Epithelial cell of prostate (primary cell): Measurements from ENCODE around the gene MAP4.
A peak's percentile ranks its signal among the peaks of the same experiment; 100 is the strongest.
"Not testable (repeated sequence)": the region's sequence is repeated elsewhere in the genome, so short reads cannot be mapped to it uniquely, and the experiment has no call there.

Experiments
- DNase-seq: peaks from one replicate; pipeline ENCODE4 v3.0.0-alpha.2; 2011; ENCODE audit warnings: low read depth, low spot score
- H3K27ac ChIP-seq: fragments of 450-650 bp; 2 replicates; pipeline ENCODE4 v1.5.1; 2017; ENCODE audit warnings: mild to moderate bottlenecking

The MAP4 gene

DNA sequence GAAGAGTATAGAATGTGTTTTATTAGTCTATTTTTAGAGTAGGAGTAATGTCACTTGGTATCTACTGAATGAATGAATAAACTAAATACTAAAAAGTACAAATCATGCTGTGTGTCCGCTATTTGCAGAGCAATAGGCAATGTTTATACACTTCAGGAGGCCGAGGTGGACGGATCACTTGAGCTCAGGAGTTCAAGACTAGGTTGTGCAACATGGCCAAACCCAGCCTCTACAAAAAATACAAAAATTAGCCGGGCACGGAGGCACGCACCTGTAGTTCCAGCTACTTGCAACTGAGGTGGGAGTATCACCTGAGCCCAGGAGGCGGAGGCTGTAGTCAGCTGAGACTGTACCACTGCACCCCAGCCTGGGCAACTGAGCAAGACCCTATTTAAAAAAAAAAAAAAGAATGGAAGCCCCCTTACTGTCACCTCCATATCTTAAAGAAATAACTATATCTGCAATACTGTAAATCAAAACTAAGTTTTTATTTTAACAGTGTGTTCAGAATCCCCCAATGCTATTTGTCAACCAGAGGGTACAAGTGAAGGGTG, 114.9 kb downstream of the MAP4 start:
- H3K27ac ChIP-seq = no peak overlapping the region
- no peak for DNase-seq

DNA sequence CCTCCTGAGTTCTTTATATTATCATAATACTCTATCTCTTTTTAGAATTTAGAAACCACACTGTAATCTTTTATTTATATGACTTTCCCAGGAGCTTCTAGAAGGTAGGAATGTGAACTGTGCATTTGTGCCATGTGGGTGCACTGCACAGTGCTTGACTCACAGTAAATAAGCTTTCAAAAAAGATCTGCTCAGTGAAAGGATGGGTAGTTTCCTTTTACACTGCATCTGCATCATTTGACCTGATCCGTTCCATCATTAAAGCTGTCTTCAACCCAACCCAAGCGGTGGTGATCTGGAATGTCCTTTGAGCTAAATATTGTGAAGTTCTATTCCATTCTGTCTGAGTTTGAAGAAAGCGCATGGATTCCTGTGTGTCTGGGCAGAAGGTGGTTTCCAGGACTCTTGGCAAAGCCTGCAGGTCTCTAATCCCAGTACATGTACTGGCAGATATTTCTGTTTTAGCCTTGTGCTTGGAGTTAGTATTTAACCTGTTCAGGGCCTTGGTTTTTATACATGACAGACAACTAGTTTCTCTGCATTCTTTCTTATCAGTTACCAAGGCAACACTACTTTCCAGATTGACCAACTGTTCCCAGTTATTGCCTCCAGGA, 116.6 kb downstream of the MAP4 start:
- DNase-seq = no peak
- no peak overlapping the region for H3K27ac ChIP-seq

DNA sequence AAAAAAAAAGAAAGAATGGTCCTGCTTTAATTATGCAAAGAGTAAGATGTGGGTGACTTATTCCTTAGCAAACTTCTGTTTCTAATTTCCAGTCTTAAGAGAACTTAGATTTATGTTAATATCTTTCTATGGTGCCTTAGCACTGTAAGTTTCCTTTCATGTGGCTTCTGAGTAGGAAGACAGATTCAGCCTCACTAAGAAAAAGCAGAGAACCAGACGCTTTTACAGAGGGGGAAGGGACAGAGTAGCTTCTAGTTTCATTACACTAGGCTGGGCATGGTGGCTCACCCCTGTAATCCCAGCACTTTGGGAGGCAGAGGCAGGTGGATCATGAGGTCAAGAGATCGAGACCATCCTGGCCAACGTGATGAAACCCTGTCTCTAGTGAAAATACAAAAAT, 118.3 kb downstream of the MAP4 start:
- H3K27ac ChIP-seq = no peak overlapping the region
- no peak for DNase-seq

DNA sequence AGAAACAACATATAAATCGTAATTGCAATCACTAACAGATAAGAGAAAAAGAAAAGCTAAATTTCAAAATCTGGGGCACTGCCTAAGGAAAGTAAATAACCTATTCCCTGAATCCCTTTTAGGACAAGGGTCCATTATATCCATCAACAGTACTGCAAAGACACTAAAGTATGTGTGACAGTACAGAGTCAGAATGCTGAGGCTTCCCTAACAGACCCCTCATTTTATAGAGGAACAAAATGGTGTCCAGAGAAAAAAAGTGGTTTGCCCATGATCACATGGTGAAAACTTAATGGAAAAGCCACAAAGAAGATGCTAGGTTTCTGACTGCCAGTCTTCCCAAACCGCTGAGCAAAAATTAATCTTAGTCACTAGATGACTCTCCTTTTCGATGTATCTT, 119.5 kb downstream of the MAP4 start:
- DNase-seq = no peak
- no peak overlapping the region for H3K27ac ChIP-seq

DNA sequence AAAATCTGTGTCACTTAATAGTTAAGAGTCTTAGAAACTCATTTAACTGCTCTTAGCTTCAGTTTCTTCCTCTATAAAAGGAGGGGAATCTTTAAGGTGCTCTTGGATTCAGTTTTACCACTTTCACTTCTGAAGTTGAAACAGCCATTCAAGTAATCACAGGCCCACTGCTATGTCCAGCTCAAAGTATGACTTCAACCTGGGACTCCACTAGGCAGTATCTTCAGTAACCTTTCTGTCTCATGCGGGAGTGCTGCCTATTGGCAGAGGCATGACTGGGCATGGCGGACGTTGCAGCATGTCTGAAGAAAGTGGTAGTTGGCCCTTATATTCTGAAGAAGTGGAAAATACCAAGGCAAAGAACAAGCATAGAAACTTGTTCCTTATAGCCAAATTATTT, 121.0 kb downstream of the MAP4 start:
- H3K27ac ChIP-seq = no peak overlapping the region
- no peak for DNase-seq

DNA sequence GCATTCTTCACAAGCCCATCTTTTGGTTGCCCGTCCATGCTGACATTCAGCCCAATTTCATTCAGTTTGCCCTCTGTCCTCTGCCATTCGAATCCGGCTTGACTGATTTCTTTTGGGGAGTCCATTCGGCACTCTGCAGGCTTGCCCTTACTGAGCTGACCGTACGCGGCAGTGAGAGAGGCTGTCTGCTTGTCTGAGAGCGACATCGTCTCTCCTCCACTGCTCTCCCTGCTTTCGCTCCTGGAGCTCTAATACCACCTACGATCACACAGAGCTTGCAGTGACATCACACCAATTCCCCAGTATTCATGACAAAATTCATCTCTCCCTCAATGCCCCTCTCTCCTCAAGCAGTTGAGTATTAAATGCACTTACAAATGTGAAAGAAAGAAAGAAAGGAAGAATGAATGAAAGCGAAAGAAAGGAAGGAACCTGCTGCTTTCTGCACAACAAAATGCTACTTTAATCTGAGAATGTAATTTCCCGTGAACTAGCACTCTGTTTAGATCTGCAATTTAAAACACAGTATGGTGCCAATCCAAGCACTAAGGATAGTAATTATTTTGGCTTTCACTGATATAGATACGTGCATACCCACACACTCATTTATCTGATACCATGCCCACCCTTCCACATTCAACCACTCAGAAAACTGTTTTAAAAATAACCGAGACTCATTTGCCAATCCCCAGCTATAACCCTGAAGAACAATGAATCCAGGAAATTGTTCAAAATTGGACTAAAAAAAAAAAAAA, 123.8 kb downstream of the MAP4 start:
- DNase-seq = no peak
- no peak overlapping the region for H3K27ac ChIP-seq

DNA sequence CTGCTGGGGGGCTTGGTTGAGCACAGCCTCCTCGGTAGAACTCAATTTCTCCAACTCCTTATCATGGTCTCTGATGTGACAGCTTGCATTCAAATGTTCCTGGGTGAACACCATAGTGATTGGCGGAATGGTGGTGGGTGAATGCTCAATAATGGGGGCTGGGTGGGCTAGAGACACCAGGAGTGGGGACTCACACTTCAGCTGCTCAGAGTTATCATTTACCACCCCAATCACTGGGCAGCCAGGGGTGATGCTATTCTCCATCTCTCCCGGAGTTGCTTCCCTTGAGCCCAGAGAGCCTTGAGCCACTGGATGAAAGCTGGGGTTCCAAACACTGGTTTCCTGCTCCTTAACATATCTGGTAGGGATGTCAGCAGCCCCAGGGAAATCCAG, 124.6 kb downstream of the MAP4 start:
- DNase-seq = no peak
- no peak overlapping the region for H3K27ac ChIP-seq

DNA sequence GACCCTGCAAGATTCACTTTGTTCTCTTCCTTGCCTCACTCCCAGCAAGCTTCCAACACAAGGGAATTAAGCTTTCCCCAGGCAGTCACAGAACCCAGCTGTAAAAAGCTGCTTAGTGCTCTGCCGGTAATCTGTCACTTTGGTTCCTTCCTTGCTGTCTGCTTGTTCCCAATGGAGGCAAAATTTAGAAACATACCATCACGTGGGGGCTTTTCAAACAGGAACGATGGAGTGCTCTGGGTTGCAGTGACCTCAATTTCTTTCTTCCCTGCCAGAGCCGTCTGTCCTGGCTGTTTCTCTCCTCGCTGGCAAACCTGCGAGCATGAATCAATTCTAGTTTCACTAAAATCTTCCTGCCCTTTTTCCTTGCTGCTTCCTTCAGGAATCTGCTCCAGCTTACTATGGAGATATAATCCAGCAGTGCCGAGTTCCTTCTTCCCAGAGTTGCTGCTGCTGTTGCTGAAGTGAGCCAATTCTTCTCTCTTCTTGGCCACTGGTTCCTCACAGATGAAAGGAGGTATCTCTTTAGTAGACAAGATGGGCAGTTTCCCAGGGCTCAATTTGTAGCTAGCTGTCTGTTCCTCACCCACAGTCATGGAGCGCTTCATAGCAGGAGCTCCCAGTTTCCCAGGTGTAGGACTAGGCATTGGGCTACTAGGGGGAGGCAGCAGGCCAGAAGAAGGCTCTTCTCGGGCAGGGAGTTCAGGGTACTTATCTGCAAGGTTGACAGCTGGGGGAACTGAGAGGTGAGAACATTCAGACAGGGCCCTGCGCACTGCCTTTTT, 125.2 kb downstream of the MAP4 start:
- no peak for DNase-seq

DNA sequence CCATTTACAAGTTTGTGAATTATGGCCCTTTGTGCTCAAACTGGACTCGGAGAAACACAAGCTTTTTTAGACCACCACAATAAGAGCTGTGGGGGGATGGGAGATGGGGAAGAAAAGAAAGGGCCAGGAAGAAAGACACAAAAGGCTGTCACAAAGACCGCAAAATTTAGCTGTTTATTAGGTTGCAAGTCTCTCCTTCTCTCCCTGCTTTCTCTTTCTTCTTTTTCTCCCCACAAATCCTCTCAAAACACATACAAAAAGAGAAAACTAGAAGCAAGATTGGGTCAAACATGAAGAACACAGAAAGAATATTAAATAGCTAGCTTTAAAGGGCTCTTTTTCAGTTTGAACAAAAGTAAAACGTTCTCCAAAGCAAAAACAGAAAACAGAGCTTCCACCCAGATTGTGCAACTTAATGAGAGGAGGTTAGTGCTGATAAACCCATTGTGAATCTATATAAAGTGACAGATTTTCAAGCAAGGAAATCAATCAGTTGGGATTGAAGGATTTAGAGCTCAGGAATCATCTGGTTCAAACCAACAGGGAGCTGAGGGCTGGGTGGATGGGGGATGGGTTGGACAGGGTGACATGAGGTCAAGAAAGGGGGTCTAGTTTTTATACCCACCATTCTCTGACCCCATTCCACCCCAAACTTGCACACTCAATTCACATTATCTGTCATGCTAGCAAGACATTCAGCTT, 125.9 kb downstream of the MAP4 start:
- H3K27ac ChIP-seq = no peak overlapping the region
- DNase-seq = no peak

More for the DNA sequence above, 125.2 kb downstream of the MAP4 start:
- no peak overlapping the region for H3K27ac ChIP-seq

DNA sequence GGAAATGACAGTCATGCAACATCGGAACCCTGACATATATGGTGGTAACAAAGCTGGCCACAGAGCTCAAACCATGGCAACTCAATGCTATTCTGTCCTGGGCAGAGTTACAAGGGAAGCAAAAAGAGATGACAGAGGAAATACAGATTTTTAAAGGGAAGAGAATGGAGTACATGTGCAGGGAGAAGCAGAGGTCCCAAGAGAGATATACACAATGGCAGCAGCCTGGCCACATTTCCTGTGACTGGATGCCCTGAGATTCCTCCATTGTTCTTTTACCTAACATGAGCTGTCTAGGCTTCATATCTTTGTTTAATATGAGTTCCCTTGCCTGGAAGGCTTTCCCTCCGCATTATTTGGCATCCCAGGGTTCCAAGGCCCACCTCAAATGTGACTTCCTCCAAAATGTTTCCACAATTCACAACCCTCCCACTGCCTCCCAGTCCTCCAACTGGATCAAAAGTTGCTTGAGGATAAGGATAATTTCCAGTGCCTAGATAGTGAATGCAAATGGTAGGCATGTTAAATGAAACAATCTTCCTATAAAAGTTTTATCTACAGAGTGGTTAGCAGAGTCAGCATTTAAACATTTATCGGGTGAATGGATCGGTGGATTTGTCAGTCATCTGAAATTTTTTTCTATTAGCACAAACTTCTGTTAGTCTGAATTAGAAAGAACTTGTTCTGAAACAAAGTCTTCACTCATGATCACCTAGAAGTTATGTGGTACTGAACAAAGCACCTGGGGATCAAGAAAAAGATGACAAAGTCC, 127.0 kb downstream of the MAP4 start:
- DNase-seq = no peak
- H3K27ac ChIP-seq = no peak overlapping the region

DNA sequence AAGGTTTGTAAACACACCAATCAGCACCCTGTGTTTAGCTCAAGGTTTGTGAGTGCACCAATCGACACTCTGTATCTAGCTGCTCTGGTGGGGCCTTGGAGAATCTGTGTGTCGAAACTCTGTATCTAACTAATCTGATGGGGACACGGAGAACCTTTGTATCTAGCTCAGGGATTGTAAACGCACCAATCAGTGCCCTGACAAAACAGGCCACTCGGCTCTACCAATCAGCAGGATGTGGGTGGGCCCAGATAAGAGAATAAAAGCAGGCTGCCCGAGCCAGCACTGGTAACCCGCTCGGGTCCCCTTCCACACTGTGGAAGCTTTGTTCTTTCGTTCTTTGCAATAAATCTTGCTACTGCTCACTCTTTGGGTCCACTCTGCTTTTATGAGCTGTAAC, 128.2 kb downstream of the MAP4 start:
- DNase-seq, H3K27ac ChIP-seq: not testable (repeated sequence)

DNA sequence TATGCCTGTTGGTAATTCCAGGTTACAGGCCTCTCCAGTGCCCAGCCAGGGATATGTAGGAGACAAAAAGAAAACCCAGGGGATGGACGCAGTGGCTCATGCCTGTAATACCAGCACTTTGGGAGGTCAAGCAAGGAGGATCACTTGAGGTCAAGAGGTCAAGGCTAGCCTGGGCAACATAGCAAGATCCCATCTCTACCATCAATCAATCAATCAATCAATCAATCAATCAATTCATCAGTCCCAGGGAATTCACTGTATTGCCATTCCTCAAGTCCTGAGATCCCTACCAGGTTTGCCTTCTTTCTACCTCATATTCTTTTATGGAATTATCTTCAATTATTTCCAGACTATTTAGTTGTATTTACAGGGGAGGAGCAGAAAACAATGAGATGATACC, 131.0 kb downstream of the MAP4 start:
- no peak for DNase-seq
- H3K27ac ChIP-seq = no peak overlapping the region

DNA sequence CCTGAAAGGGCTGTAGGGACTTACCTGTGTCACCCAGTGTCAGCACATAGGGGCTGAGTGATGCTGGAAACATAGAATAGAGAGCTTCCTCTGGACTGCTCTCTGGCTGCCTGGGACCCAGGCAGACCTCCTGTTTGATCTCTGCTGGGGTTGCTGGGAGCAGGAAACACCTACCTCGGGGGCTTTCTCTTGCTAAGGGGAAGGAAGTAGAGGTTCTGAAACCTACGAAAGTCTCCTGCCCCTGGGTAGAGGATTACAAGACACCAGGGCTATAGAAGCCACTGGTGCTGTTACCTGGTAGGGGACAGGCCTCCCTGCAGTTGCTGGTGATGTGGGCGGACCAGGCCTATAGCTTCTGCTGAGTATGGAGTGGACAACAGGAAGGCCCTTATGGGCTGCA, 131.6 kb downstream of the MAP4 start:
- H3K27ac ChIP-seq = no peak overlapping the region
- no peak for DNase-seq

DNA sequence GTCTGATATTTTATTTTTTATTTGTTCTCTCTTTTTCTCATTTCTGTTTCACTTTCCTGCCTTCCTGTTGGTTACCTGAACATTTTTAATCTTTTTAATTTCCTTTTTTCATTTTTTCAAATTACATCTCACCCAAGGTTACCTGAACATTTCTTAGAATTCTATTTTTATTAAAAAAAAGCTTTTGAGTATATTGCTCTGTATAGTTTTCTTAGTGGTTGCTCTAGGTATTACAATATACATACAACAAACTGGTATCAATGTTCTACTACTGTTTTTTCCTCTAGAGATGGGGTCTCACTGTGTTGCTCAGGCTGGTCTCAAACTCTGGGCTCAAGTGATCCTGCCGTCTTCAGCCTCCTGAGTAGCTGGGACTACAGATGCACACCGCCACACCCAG, 133.9 kb downstream of the MAP4 start:
- no peak overlapping the region for H3K27ac ChIP-seq
- no peak for DNase-seq

DNA sequence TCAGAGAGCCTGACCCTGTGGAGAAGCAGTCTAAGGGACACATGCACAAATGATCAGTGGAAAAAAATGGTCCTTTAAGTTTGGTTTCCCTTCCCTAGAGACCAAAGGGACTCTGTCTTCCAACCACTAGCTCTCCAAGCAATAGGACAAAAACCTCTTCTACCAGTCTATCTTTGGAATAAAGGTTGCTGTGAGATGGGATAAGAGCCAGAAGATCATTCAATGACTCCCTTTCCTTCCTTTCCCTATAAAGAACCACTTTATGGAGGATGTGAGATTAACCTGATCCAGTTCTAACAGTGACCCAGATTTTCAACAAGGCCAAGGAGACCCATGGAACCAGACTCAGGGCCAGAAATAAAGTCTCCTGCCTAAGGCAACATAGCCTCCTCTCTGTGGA, 138.5 kb downstream of the MAP4 start:
- DNase-seq = no peak
- H3K27ac ChIP-seq = peak overlapping the region; percentile 37

DNA sequence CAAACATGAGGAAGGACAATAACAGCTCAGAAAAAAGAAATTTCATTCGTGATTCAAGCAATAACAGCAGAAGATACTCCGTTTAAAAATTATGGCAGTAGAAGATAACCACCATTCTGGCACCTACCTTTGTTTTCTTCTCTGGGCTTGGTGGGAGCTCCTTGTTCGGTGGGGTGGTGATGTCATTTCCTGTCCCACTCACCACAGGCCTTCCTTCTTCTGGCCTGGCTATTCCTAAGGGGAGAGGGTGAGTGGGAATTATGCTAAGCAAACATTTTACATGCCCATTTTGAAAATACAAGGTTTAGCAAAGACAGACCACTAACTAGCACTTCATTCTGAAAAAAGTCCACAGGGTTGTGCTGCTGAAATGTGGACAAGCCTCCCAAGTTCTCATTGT, 138.9 kb downstream of the MAP4 start:
- H3K27ac ChIP-seq = peak overlapping the region; percentile 37
- DNase-seq = no peak

DNA sequence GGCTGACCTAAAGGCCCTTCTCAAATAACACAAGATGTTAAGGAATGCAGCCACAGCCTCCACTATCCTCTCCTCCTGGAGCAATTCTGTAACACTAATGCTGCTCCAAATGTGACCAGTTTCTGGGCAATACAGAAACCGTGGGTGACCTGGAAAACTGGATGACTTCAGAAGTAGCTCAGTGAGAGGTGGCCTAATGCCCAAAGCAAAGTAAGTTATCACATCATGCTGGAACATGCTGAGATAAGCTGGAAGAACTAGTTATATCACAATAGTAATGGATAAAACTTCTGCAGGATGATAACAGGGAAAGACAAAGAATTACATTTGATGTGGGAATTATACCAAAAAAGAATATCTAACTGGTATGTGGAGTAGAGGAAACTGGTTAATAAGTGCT, 141.3 kb downstream of the MAP4 start:
- H3K27ac ChIP-seq = peak overlapping the region; percentile 29
- DNase-seq = peak; percentile 57

DNA sequence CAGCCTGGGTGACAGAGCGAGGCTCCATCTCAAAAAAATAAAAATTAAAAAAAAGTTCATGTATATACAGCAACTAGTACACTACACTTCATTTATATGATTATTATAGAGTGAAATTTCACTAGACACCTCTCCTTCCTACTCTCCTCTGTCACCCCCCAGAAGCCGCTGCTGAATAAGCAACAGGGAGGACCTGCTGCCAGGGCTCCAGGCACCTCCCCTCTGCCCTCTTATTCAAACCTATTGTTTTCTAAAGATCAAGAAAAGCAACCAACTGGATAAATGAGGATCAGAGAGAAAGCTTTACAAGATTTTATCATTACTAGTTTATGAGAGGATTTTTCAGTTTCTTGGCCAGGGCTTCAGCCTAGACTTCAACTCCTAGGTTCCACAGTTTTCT, 141.8 kb downstream of the MAP4 start:
- DNase-seq = no peak
- peak overlapping the region; percentile 29 for H3K27ac ChIP-seq

DNA sequence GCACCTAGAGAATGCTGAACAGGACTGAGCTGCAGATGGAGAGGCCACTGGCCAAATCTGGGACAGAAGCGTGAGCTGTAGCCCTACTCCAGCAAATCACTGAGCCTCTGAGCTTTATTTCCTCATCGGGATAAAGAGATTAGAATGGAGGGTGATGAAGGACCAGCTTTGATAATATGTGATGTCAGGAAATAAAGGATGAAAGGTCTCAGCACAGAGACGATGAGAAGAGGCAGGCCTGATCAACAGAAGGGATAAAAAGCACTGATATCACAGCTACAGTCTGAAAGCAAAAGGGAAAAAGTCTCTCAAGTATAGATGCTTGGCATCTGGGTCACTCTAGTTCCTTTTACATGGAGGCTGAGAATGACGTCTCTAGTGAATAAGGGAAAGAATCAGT, 143.3 kb downstream of the MAP4 start:
- H3K27ac ChIP-seq = no peak overlapping the region
- no peak for DNase-seq

DNA sequence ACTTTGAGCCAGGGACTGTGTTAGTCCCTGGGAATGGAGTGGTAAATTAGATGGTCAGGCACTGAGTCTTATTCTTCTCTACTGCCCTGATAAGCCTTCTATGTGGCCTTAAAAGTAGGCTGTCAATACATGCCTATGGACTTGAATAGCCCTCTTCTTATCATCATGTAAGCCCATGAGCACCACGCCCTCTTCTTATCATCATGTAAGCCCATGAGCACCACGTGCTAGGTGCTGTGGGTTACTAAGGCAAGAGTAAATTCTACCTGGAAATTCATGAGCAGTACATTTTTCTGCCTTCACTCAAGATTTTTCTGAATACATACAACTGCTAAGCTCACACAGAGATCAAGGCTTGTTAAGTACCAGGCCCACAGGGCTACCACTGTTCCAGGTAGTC, 144.8 kb downstream of the MAP4 start:
- H3K27ac ChIP-seq = no peak overlapping the region
- DNase-seq = no peak
